ENCODE data around the gene GUCY2C. TPM values are rescaled to one million over a fixed set of nuclear protein-coding genes. Genes with fewer than 3 reads are reported as not detected.

GUCY2C gene
- total and polyA plus RNA-seq, 4 donors, result 3.0 TPM; not detected in 3

DNA sequence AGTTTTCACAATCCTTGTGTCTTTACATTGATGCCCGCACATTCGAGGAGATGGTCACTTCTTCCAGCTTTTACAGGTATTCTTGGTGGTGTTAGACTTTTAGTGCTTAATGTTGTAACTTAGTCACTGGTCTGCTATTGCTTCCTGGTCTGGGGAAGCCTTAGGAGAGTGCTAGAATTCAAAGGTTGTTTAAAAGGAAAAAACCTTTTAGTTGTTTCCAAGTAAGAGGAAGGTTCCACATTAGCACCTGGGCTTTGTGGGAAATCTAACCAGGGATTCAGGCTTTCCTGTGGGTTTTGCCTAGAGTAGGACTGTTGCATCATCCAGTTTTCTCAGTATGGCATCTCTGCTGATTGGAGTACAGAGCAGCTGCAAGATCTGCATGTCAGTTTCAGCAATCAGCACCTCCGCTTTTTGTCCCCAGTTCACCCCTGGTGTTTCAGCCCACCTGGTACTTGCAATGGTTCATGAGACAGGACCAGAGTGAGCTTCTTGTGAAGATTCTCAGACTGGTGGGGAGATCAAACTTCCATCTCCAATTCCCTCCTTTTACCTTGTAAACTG, 84.7 kb downstream of the GUCY2C start:
- peaks cover 0 to 2% of the 10 kb centered on the region in 2 donors for H3K4me1 ChIP-seq (ENCODE audit: control insufficient read depth in 1 of 2, insufficient read depth in 2 of 2, low read length in 2 of 2)
- H3K36me3 ChIP-seq (ENCODE audit: control insufficient read depth in 1 of 2, insufficient read depth in 2 of 2, low read length in 1 of 2), result no peaks in the 10 kb centered on the region
- no peak overlapping the region for H3K27ac ChIP-seq (ENCODE audit: low read depth in 1 of 2, low read length in 2 of 2)
- DNase-seq, result no peak
- no peak overlapping the region for H3K4me3 ChIP-seq (ENCODE audit: low read length in 2 of 2)
- no peak for ATAC-seq (ENCODE audit: low FRiP score)
- WGBS, 2 donors, result 96 to 98% methylated on average over 3 of the region's 3 CpGs
- intact Hi-C loops (cut with DNase I), result no loop called here
- H3K27me3 ChIP-seq (ENCODE audit: control insufficient read depth in 1 of 2, insufficient read depth in 2 of 2, low read length in 1 of 2), result no peaks in the 10 kb centered on the region
- no peaks in the 10 kb centered on the region for H3K9me3 ChIP-seq (ENCODE audit: control insufficient read depth, low read length)

DNA sequence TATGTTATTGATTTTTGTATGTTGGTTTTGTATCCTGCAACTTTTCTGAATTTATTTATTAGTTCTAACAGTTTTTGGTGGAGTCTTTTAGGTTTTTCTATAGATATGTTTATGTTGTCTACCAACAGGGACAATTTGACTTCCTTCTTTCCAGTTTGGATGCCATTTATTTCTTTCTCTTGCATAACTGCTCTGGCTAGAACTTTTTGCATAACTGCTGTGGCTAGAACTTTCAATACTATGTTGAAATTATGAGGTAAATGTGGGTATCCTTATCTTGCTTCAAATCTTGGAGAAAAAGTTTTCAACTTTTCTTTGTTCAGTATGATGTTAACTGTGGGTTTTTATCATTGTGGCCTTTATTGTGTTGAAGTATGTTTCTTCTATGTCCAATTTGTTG, 88.8 kb downstream of the GUCY2C start:
- intact Hi-C loops (cut with DNase I), result no loop called here
- no peak overlapping the region for H3K27ac ChIP-seq (ENCODE audit: low read depth in 1 of 2, low read length in 2 of 2)
- no peaks in the 10 kb centered on the region for H3K4me1 ChIP-seq (ENCODE audit: control insufficient read depth in 1 of 2, insufficient read depth in 2 of 2, low read length in 2 of 2)
- no peaks in the 10 kb centered on the region for H3K27me3 ChIP-seq (ENCODE audit: control insufficient read depth in 1 of 2, insufficient read depth in 2 of 2, low read length in 1 of 2)
- no peak for DNase-seq
- H3K36me3 ChIP-seq (ENCODE audit: control insufficient read depth in 1 of 2, insufficient read depth in 2 of 2, low read length in 1 of 2), result no peaks in the 10 kb centered on the region
- ATAC-seq (ENCODE audit: low FRiP score), result no peak
- H3K9me3 ChIP-seq (ENCODE audit: control insufficient read depth, low read length), result no peaks in the 10 kb centered on the region
- no peak overlapping the region for H3K4me3 ChIP-seq (ENCODE audit: low read length in 2 of 2)

DNA sequence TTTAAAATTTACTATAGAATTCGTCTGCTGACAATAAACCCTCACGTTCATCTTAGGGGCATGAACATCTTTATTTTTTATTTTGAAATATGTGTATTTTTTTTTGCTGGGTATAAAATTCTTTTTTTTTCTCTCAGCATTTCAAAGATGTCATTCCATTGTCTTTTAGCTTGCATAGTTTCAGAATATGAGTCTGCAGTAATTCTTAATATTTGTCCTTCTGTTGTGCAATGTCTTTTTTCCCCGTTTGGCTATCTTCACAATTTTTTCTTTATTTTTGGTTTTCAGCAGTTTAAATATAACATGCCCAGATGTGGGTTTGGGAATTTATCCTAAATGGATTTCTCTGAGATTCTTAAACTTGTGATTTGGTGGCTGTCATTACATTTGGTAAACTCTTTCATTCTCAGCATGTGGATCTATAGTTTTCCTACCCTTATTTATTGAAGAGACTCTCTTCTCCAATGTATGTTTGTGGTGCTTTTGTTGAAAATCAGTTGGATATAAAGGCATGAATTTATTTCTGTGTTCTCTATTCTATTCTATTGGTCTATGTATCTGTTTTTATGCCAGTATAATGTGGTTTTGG, 90.9 kb downstream of the GUCY2C start:
- Histone ChIP-seq H3K27ac (ENCODE audit: low read depth in 1 of 2, low read length in 2 of 2) (no peak overlapping the region), H3K9me3 (ENCODE audit: control insufficient read depth, low read length) (no peaks in the 10 kb centered on the region), H3K36me3 (ENCODE audit: control insufficient read depth in 1 of 2, insufficient read depth in 2 of 2, low read length in 1 of 2) (no peaks in the 10 kb centered on the region), H3K27me3 (ENCODE audit: control insufficient read depth in 1 of 2, insufficient read depth in 2 of 2, low read length in 1 of 2) (no peaks in the 10 kb centered on the region), H3K4me1 (ENCODE audit: control insufficient read depth in 1 of 2, insufficient read depth in 2 of 2, low read length in 2 of 2) (no peaks in the 10 kb centered on the region), H3K4me3 (ENCODE audit: low read length in 2 of 2) (no peak overlapping the region)
- intact Hi-C loops (cut with DNase I), result no loop called here
- DNase-seq, result no peak
- 78 to 85% methylated on average over 3 of the region's 3 CpGs for WGBS, 2 donors
- ATAC-seq (ENCODE audit: low FRiP score), result no peak

DNA sequence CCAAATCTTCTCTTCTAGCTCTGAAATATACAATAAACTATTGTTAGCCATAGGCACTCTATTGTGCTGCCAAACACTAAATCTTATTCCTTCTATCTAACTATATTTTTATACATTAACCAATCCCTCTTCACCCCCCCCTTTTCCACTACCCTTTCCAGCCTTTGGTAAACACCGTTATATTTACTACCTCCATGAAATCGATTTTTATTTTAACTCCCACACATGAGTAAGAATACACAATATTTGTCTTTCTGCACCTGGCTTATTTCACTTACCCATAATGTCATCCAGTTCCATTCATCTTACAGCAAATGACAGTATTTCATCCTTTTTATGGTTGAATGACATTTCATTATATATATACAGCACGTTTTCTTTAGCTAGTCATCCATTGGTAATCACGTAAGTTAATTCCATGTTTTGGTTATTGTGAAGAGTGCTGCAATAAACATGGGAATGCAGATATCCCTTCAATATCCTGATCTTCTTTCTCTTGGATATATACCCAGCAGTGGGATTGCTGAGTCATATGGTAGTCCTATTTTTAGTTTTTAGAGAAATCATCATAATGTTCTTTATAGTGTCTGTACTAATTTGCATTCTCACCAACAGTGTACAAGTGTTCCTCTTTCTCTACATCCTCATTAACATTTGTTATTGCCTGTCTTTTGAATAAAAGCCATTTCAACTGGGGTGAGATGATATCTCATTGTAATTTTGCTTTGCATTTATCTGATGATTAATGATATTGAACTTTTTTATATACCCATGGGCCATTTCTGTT, 94.5 kb downstream of the GUCY2C start:
- peaks cover 1% of the 10 kb centered on the region for H3K9me3 ChIP-seq (ENCODE audit: control insufficient read depth, low read length)

DNA sequence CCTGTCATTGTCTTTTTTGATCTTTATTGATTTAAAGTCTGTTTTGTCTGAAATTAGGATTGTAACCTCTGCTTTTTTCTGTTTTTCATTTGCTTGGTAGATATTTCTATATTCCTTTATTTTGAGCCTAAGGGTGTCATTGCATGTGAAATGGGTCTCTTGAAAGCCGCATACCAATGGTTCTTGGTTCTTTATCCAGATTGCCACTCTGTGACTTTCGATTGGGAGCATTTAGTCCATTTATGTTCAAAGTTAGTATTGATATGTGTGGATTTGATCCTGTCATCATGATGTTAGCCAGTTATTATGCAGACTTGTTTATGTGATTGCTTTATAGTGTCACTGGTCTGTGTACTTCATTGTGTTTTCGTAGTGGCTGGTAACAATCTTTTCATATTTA, 98.9 kb downstream of the GUCY2C start:
- Histone ChIP-seq H3K4me3 (ENCODE audit: low read length in 2 of 2) (no peak overlapping the region), H3K36me3 (ENCODE audit: control insufficient read depth in 1 of 2, insufficient read depth in 2 of 2, low read length in 1 of 2) (no peaks in the 10 kb centered on the region), H3K27me3 (ENCODE audit: control insufficient read depth in 1 of 2, insufficient read depth in 2 of 2, low read length in 1 of 2) (no peaks in the 10 kb centered on the region), H3K4me1 (ENCODE audit: control insufficient read depth in 1 of 2, insufficient read depth in 2 of 2, low read length in 2 of 2) (no peaks in the 10 kb centered on the region), H3K9me3 (ENCODE audit: control insufficient read depth, low read length) (peaks cover 1% of the 10 kb centered on the region), H3K27ac (ENCODE audit: low read depth in 1 of 2, low read length in 2 of 2) (no peak overlapping the region)
- DNase-seq (no peak), ATAC-seq (ENCODE audit: low FRiP score) (no peak)
- intact Hi-C loops (cut with DNase I), result no loop called here
- WGBS, 2 donors, result 88 to 91% methylated on average over 3 of the region's 3 CpGs

More for the DNA sequence above, 94.5 kb downstream of the GUCY2C start:
- Histone ChIP-seq H3K4me3 (ENCODE audit: low read length in 2 of 2) (no peak overlapping the region), H3K27ac (ENCODE audit: low read depth in 1 of 2, low read length in 2 of 2) (no peak overlapping the region), H3K4me1 (ENCODE audit: control insufficient read depth in 1 of 2, insufficient read depth in 2 of 2, low read length in 2 of 2) (no peaks in the 10 kb centered on the region), H3K36me3 (ENCODE audit: control insufficient read depth in 1 of 2, insufficient read depth in 2 of 2, low read length in 1 of 2) (no peaks in the 10 kb centered on the region), H3K27me3 (ENCODE audit: control insufficient read depth in 1 of 2, insufficient read depth in 2 of 2, low read length in 1 of 2) (no peaks in the 10 kb centered on the region)
- intact Hi-C loops (cut with DNase I), result no loop called here
- ATAC-seq (ENCODE audit: low FRiP score), result no peak
- DNase-seq, result no peak
- WGBS, 2 donors, result 60 to 72% methylated on average over 4 of the region's 4 CpGs

DNA sequence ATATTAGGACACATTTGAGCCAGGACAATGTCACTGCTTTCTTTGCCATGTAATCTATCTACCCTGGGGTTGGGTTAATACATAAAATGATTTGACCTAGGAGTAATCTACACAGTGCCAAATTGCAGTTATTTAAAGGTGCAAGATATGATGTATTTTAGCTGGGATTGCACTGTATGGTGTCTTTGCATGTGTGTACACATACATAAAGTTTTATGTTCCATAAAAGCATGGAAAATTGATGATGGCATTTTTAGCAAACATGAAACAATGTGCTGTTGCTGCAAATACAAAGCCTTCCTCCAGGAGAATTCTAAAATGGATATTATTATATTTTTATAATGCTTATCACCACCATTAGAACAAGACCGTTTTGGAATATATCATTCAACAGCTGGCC, 104.7 kb downstream of the GUCY2C start:
- Histone ChIP-seq H3K4me3 (ENCODE audit: low read length in 2 of 2) (no peak overlapping the region), H3K4me1 (ENCODE audit: control insufficient read depth in 1 of 2, insufficient read depth in 2 of 2, low read length in 2 of 2) (no peaks in the 10 kb centered on the region), H3K36me3 (ENCODE audit: control insufficient read depth in 1 of 2, insufficient read depth in 2 of 2, low read length in 1 of 2) (no peaks in the 10 kb centered on the region), H3K9me3 (ENCODE audit: control insufficient read depth, low read length) (no peaks in the 10 kb centered on the region), H3K27ac (ENCODE audit: low read depth in 1 of 2, low read length in 2 of 2) (no peak overlapping the region), H3K27me3 (ENCODE audit: control insufficient read depth in 1 of 2, insufficient read depth in 2 of 2, low read length in 1 of 2) (no peaks in the 10 kb centered on the region)
- WGBS, 2 donors, result 9 to 18% methylated on average over 1 of the region's 1 CpG
- DNase-seq, result no peak
- intact Hi-C loops (cut with DNase I), result no loop called here
- ATAC-seq (ENCODE audit: low FRiP score), result no peak

DNA sequence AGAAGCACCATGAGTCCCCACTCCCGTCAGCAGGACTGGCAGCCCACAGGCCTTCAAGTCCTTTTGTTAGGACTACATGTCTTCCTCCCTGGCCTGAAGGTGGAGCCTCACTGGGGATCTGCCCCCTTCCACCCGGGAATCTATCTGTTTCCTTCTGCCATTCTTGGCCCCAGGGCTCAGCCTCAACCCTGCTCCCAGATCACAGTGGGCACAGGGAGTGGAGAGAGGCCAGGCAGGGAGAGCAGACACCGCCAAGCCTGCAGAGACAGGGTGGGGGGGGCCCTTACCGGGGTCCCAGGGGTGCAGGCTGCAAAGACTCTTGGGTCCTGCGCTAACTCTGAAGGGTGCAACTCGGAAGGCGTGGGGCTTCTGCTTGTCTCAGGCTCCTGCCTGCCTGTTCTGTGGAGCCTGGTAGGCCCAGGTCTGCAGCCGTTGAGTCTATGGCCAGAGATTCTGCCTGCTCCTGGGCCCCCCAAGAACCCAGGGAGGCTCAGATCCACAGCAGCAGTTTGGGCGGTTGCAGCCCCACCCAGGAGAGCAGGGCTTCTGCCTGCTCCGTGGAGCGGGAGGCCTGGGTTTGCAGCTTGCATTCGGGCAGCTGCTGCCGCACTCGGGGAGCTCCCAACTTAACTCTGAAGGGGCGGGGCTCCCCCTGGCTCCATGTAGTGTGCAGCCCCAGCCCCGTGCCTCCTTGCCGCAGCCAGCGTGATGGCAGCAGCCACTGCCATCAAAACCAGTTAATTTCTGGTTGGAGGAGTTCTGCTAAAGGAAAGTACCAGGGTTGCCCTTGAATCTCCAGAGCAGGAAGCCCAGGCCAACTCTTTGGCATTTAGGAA, 107.0 kb downstream of the GUCY2C start:
- H3K9me3 ChIP-seq (ENCODE audit: control insufficient read depth, low read length), result no peaks in the 10 kb centered on the region
- WGBS, 2 donors, result 89 to 92% methylated on average over 18 of the region's 18 CpGs
- DNase-seq (no peak), ATAC-seq (ENCODE audit: low FRiP score) (peak; percentile 33)
- no peak overlapping the region for H3K27ac ChIP-seq (ENCODE audit: low read depth in 1 of 2, low read length in 2 of 2)
- no peaks in the 10 kb centered on the region for H3K4me1 ChIP-seq (ENCODE audit: control insufficient read depth in 1 of 2, insufficient read depth in 2 of 2, low read length in 2 of 2)
- no peak overlapping the region for H3K4me3 ChIP-seq (ENCODE audit: low read length in 2 of 2)
- no peaks in the 10 kb centered on the region for H3K27me3 ChIP-seq (ENCODE audit: control insufficient read depth in 1 of 2, insufficient read depth in 2 of 2, low read length in 1 of 2)
- H3K36me3 ChIP-seq (ENCODE audit: control insufficient read depth in 1 of 2, insufficient read depth in 2 of 2, low read length in 1 of 2), result no peaks in the 10 kb centered on the region
- intact Hi-C loops (cut with DNase I), result no loop called here

DNA sequence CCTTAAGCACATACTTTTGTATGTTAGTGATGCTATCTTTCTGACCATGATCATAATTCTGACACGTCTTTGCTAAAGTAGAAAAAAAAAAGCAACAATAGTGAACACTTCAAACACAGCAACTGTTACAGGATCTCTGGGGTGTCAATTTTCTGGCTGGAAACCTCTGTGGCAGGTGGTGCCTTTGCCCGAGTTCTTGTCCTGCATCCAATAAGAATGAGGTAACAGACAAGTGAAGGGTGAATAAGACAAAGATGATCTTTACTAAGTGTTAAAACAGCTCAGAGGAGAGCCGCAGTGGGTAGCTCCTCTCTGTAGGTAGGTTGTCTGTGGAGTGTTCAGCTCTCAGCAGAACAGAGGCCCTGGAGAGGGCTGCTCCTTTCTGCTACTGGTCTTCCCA, 107.8 kb downstream of the GUCY2C start:
- no peak overlapping the region for H3K4me3 ChIP-seq (ENCODE audit: low read length in 2 of 2)
- no peaks in the 10 kb centered on the region for H3K9me3 ChIP-seq (ENCODE audit: control insufficient read depth, low read length)
- no peak for DNase-seq
- ATAC-seq (ENCODE audit: low FRiP score), result no peak
- no peaks in the 10 kb centered on the region for H3K36me3 ChIP-seq (ENCODE audit: control insufficient read depth in 1 of 2, insufficient read depth in 2 of 2, low read length in 1 of 2)
- no peak overlapping the region for H3K27ac ChIP-seq (ENCODE audit: low read depth in 1 of 2, low read length in 2 of 2)
- WGBS, 2 donors, result 89 to 91% methylated on average over 3 of the region's 3 CpGs
- H3K4me1 ChIP-seq (ENCODE audit: control insufficient read depth in 1 of 2, insufficient read depth in 2 of 2, low read length in 2 of 2), result no peaks in the 10 kb centered on the region
- intact Hi-C loops (cut with DNase I), result no loop called here
- H3K27me3 ChIP-seq (ENCODE audit: control insufficient read depth in 1 of 2, insufficient read depth in 2 of 2, low read length in 1 of 2), result no peaks in the 10 kb centered on the region

All from aorta (tissue), 5 donors.